Measurements from ENCODE around the gene TSPYL4.

The TSPYL4 gene

DNA sequence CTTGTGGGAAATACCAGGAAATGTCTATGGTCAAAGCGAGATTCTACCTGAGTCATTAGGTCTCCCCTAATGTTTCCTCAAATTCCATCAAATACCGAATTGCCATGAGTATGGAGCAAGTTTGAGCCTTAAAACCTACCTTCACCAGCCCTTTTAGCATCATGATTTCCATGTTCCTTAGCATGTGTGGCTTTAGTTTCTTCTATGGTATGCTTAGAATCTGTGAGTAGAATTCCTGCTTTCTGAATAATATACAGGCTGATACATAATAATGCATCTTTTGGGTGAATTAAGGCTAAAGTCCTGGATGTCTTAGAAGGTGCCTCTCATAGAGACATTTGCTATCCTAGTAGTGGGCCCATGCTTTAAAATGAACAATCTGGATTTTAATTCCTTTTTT lies 32.0 kb downstream of the TSPYL4 start:
- ChIA-PET POLR2A (no interaction called here), CTCF (no interaction called here)
- TF ChIP-seq, protein P1, sequence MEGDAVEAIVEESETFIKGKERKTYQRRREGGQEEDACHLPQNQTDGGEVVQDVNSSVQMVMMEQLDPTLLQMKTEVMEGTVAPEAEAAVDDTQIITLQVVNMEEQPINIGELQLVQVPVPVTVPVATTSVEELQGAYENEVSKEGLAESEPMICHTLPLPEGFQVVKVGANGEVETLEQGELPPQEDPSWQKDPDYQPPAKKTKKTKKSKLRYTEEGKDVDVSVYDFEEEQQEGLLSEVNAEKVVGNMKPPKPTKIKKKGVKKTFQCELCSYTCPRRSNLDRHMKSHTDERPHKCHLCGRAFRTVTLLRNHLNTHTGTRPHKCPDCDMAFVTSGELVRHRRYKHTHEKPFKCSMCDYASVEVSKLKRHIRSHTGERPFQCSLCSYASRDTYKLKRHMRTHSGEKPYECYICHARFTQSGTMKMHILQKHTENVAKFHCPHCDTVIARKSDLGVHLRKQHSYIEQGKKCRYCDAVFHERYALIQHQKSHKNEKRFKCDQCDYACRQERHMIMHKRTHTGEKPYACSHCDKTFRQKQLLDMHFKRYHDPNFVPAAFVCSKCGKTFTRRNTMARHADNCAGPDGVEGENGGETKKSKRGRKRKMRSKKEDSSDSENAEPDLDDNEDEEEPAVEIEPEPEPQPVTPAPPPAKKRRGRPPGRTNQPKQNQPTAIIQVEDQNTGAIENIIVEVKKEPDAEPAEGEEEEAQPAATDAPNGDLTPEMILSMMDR (IDR thresholded peaks at IDR 0.05; ENCODE audit: control extremely low read depth, extremely low read depth, low read depth, missing control alignments) = no peak
- no peak for DNase-seq (ENCODE audit: extremely low spot score)

DNA sequence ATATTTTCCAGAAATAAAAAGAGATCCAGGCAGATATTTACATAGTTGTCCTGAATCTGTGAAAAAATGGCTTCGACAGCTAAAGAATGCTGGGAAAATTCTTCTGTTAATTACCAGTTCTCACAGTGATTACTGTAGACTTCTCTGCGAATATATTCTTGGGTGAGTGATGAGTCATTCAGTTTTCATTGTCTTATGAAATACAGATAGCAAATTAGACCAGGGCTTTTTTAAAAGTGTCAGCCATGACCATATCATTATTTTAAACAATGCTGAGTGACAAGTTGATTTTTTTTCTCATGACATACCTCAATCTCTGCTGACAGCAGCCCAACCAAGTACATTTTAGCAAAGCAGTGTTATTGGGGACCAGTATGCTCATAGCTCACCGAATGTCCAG lies 32.8 kb downstream of the TSPYL4 start:
- CTCF ChIA-PET = no interaction called here
- no peak for DNase-seq (ENCODE audit: extremely low spot score)
- POLR2A ChIA-PET = no interaction called here
- TF ChIP-seq, protein P1 (IDR thresholded peaks at IDR 0.05; ENCODE audit: control extremely low read depth, extremely low read depth, low read depth, missing control alignments) = no peak

DNA sequence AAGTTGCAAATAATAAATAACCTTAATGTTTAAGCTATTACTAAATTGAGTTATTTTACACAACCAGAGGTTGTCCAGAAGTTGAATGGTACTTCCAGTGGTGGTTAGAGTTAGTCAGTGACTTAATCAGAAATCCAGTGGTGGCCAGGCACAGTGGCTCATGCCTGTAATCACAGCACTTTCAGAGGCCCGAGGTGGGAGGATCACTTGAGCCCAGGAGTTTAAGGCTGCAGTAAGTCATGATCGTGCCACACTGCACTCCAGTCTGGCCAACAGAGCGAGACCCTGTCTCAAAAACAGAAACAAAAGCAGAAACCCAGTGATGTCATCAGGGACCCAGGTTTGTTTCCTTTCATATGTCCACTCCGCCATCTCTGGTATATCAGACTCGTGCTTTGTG lies 35.0 kb downstream of the TSPYL4 start:
- ChIA-PET CTCF (interaction anchor here (1.0 to 4.9 kb wide), 14 partner anchors 9 to 405 kb away, joined by 3 to 24 read pairs (median 7); partner anchors contain the start of gene RWDD1), POLR2A (no interaction called here)
- DNase-seq (ENCODE audit: extremely low spot score) = no peak
- TF ChIP-seq, protein P1 (IDR thresholded peaks at IDR 0.05; ENCODE audit: control extremely low read depth, extremely low read depth, low read depth, missing control alignments) = no peak

DNA sequence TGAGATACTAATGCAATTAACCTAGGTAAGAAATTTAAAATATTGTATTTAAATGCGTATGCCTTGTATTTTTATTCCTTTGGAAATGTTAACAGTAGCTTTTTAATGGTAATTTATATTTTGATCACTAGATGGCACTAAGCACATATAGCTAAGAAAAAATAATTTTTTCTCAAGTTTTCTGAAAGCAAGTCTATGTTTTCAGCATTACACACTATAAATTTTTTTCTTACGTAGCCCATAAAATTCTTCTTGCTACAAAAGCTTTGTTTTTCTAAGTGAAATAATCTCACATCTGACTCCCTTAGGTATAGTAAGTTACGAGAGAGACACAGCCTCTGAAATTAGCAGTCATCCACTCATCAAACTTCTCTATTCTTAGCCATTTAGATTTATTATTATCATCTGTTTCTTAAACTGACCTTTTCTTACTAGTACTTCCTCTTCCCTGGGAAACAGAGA lies 35.7 kb downstream of the TSPYL4 start:
- no peak for DNase-seq (ENCODE audit: extremely low spot score)
- CTCF ChIA-PET = interaction anchor here (0.6 to 4.9 kb wide), 28 partner anchors 8 to 464 kb away, joined by 3 to 24 read pairs (median 5); partner anchors contain the start of gene RWDD1
- TF ChIP-seq, protein P1 (IDR thresholded peaks at IDR 0.05; ENCODE audit: control extremely low read depth, extremely low read depth, low read depth, missing control alignments) = peak; percentile 38
- POLR2A ChIA-PET = no interaction called here

DNA sequence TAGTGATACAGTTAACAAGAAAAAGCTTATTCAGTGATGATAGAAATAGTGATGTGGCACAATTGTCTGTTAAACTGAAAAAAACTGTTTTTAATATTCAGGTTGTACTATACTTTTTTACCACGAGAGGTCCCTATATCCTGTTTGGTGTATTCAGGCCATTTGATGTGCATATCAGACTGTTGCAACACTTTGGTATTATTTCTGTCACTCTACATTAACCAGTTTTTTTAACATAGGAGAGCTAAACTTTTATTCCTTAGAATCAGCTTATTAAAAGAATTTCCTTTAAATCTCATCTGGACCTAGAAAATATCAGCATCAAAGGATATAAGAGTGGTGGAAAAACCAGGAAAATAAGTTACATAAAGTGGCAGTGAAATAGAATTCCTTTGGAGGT lies 36.8 kb downstream of the TSPYL4 start:
- POLR2A ChIA-PET = no interaction called here

DNA sequence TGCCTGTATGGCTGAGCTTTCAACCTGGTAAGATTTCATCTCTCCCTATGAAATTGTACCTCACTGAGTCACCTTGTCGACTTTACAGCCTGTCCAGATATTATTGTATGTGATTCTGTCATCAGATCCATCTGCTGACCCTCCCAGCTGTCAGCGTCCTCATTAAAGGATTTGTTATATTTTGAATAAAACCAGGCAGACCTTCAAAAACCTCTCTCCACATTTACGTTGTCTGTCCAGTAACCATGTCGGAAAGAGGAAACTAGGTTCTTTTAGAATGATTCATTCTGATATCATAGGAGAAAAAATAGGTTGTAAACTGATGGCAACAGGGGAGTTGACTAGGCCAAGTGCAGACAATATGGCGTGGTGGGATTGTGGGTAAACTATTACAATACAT lies 38.5 kb downstream of the TSPYL4 start:
- TF ChIP-seq, protein P1 (IDR thresholded peaks at IDR 0.05; ENCODE audit: control extremely low read depth, extremely low read depth, low read depth, missing control alignments) = no peak
- CTCF ChIA-PET = interaction anchor here (1.3 to 4.9 kb wide), 5 partner anchors 8 to 356 kb away, joined by 3 to 24 read pairs (median 4); partner anchors contain the start of gene RWDD1
- POLR2A ChIA-PET = no interaction called here
- DNase-seq (ENCODE audit: extremely low spot score) = no peak

More for the DNA sequence above, 36.8 kb downstream of the TSPYL4 start:
- CTCF ChIA-PET = interaction anchor here (1.0 to 4.9 kb wide), 30 partner anchors 8 to 374 kb away, joined by 3 to 24 read pairs (median 6); partner anchors contain the start of genes RWDD1 and TSPYL4
- TF ChIP-seq, protein P1 (IDR thresholded peaks at IDR 0.05; ENCODE audit: control extremely low read depth, extremely low read depth, low read depth, missing control alignments) = peak; percentile 23
- DNase-seq (ENCODE audit: extremely low spot score) = no peak
